HepG2 (cell line): ENCODE measurements around the gene SLC22A23. TPM values are rescaled to one million over a fixed set of nuclear protein-coding genes. Genes with fewer than 3 reads are reported as not detected.
A peak's percentile ranks its signal among the peaks of the same experiment; 100 is the strongest.

Experiments
- ARID3A ChIP-seq: IDR thresholded peaks from 2 replicates; pipeline ENCODE4 v1.6.1; 2012; ENCODE audit warnings: low read depth, low read length, improper control_type of control experiment
- CAMTA2 ChIP-seq: sonication (generic); formaldehyde crosslinking; IDR thresholded peaks from 2 replicates; pipeline ENCODE4 v1.4.0; 2020; ENCODE audit warnings: mild to moderate bottlenecking, missing genetic modification reagents, borderline replicate concordance
- ETV5 ChIP-seq: IDR thresholded peaks from 2 replicates; pipeline ENCODE4 v1.6.1; 2018; ENCODE audit warnings: missing biosample characterization, missing genetic modification reagents, inconsistent platforms, borderline replicate concordance
- HOXA5 ChIP-seq: sonication (generic); formaldehyde crosslinking; IDR thresholded peaks from 2 replicates; pipeline ENCODE4 v1.4.0; 2020; ENCODE audit warnings: missing genetic modification reagents
- IRX3 ChIP-seq: sonication (generic); formaldehyde crosslinking; IDR thresholded peaks from 2 replicates; pipeline ENCODE4 v1.8.1; 2023; ENCODE audit warnings: mild to moderate bottlenecking, low read depth, missing genetic modification reagents, borderline replicate concordance
- NONO ChIP-seq, 2 experiments: fragments of 450-650 bp in 1 of 2; sonication (generic) in 1 of 2; formaldehyde crosslinking in 1 of 2; IDR thresholded peaks in 1 of 2; conservative IDR thresholded peaks in 1 of 2; 2 replicates each; pipeline versions ENCODE4 v1.6.1 to v1.8.0; 2017 to 2022; ENCODE audit warnings: mild to moderate bottlenecking in 1 of 2, missing genetic modification reagents in 1 of 2, moderate library complexity in 1 of 2
- NR2F1 ChIP-seq, 2 experiments: fragments of 450-650 bp in 1 of 2; formaldehyde crosslinking in 1 of 2; IDR thresholded peaks; 2 replicates each; pipeline versions ENCODE4 v1.5.0 to v1.6.1; 2016 to 2020; ENCODE audit warnings: mild to moderate bottlenecking in 1 of 2, missing compliant biosample characterization in 1 of 2, missing genetic modification reagents in 1 of 2, moderate library complexity in 1 of 2
- SMC3 ChIP-seq: IDR thresholded peaks from 2 replicates; pipeline ENCODE4 v1.6.1; 2011; ENCODE audit warnings: low read length, improper control_type of control experiment
- SOX6 ChIP-seq, 2 experiments: fragments of 450-650 bp in 1 of 2; sonication (generic) in 1 of 2; formaldehyde crosslinking in 1 of 2; IDR thresholded peaks; 2 replicates each; pipeline versions ENCODE4 v1.4.0 to v1.6.1; 2017 to 2020; ENCODE audit warnings: antibody characterized with exemption in 1 of 2, mild to moderate bottlenecking in 1 of 2, missing genetic modification reagents in 1 of 2
- SRSF4 ChIP-seq: fragments of 200-400 bp; formaldehyde crosslinking; IDR thresholded peaks from one replicate; pipeline ENCODE4 v1.6.1; 2018; ENCODE audit warnings: mild to moderate bottlenecking, low read depth, low read length, moderate library complexity; ENCODE audit not compliant: poor library complexity, severe bottlenecking
- SRSF9 ChIP-seq: fragments of 200-400 bp; formaldehyde crosslinking; IDR thresholded peaks from 2 replicates; pipeline ENCODE4 v1.6.1; 2018; ENCODE audit warnings: borderline replicate concordance, mild to moderate bottlenecking, low read depth, low read length; ENCODE audit not compliant: insufficient read depth, poor library complexity, severe bottlenecking
- TEAD3 ChIP-seq: optimal IDR thresholded peaks from 2 replicates; pipeline ENCODE3; 2016; ENCODE audit warnings: borderline replicate concordance
- THAP8 ChIP-seq: sonication (generic); formaldehyde crosslinking; IDR thresholded peaks from 2 replicates; pipeline ENCODE4 v1.5.1; 2020; ENCODE audit warnings: missing genetic modification reagents, mild to moderate bottlenecking, borderline replicate concordance
- ZFYVE20 ChIP-seq: sonication (generic); formaldehyde crosslinking; IDR thresholded peaks from 2 replicates; pipeline ENCODE4 v1.8.0; 2023; ENCODE audit warnings: low read depth, mild to moderate bottlenecking, moderate library complexity, missing genetic modification reagents, borderline replicate concordance
- ZNF12 ChIP-seq: sonication (generic); formaldehyde crosslinking; IDR thresholded peaks from 2 replicates; pipeline ENCODE4 v1.5.0; 2020; ENCODE audit warnings: missing genetic modification reagents
- ZNF451 ChIP-seq: sonication (generic); formaldehyde crosslinking; IDR thresholded peaks from 2 replicates; pipeline ENCODE4 v1.5.0; 2020; ENCODE audit warnings: mild to moderate bottlenecking, missing genetic modification reagents
- ZNF629 ChIP-seq: sonication (generic); formaldehyde crosslinking; conservative IDR thresholded peaks from 2 replicates; pipeline ENCODE4 v1.5.0; 2020; ENCODE audit warnings: missing genetic modification reagents
- ZNF75D ChIP-seq: sonication (generic); formaldehyde crosslinking; IDR thresholded peaks from 2 replicates; pipeline ENCODE4 v1.8.1; 2023; ENCODE audit warnings: missing genetic modification reagents, mild to moderate bottlenecking, borderline replicate concordance
- ZNF770 ChIP-seq: sonication (generic); formaldehyde crosslinking; IDR thresholded peaks from 2 replicates; pipeline ENCODE4 v1.5.0; 2020; ENCODE audit warnings: mild to moderate bottlenecking, missing genetic modification reagents
- ZSCAN25 ChIP-seq: sonication (generic); formaldehyde crosslinking; IDR thresholded peaks from 2 replicates; pipeline ENCODE4 v1.8.0; 2022; ENCODE audit warnings: mild to moderate bottlenecking, missing genetic modification reagents
- ZSCAN9 ChIP-seq: IDR thresholded peaks from 2 replicates; pipeline ENCODE4 v1.6.1; 2016; ENCODE audit warnings: borderline replicate concordance
- polyA plus RNA-seq, 8 experiments: library from polyadenylated mRNA; depleted of rRNA in 3 of 8; stranded (reverse) in 7 of 8; unstranded in 1 of 8; fragments of >200 nt; fragmentation: Illumina TruSeq in 4 of 8; extraction: Trizol in 4 of 8; gene quantifications; 2 replicates each; pipeline versions ENCODE4 v1.2.1 to v1.2.3, GENCODE V29; 2011 to 2016; ENCODE audit warnings: low read depth in 4 of 8, missing spikeins in 1 of 8, mixed read lengths in 1 of 8; ENCODE audit not compliant: insufficient read depth in 1 of 8
- total RNA-seq, 5 experiments: library from RNA; depleted of rRNA; stranded (reverse); fragments of >200 nt; fragmentation: Illumina TruSeq; extraction: Trizol; gene quantifications; 2 replicates each; pipeline ENCODE4 v1.2.3, GENCODE V29; 2016; ENCODE audit warnings: low read depth in 1 of 5
- TF ChIP-seq, protein P1 (sequence below): sonication (generic); formaldehyde crosslinking; IDR thresholded peaks from 2 replicates; pipeline ENCODE4 v1.4.0; 2020; ENCODE audit warnings: missing genetic modification reagents

The SLC22A23 gene
- total and polyA plus RNA-seq, 2 of the 13 experiments (the other 11 are each of a cell fraction or from before 2014, with no cell fraction given) = 11.8 to 17.5 TPM

DNA sequence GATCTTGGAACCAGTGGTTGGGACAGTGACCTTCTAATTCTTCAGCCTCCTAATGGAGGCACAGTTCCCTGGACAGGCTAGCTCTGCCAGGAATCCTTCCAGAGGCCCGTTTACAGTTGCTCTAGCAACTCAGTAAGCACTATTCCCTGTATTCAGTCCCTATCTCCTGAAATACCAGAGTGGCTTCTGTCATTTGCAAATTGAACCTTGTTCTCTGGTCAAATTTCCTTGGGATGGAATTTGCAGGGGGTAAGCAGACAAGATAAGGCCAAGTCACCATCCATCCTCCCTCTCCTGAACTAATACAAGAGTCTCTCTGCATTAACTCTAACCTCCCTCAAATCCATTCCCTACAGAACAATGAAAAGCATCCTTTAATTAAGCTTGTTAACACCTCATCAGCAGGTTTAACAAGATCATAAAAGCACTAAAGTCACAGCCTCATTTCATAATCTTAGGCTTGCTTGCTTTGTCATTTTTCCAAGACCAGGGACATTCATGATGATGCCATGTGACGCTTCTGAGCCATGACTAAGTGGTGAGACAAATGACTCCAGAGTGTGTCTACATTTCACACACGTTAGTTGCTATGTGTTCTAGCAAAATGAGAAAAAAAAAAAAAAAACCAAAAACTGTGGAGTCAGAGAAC lies 37.1 kb downstream of the SLC22A23 start (continued):
- TF ChIP-seq ZNF75D (no peak), SOX6 (IDR thresholded peaks at IDR 0.05) (no peak), SOX6 (CRISPR knock-in tag; IDR thresholded peaks at IDR 0.05) (peak; percentile 75), CAMTA2 (CRISPR knock-in tag) (0 out of 2 replicates have a peak, but pooled peaks have one; percentile 35), ZNF12 (CRISPR knock-in tag) (no peak), NR2F1 (CRISPR knock-in tag; IDR thresholded peaks at IDR 0.05) (no peak), ZNF629 (CRISPR knock-in tag) (peak; percentile 30; the same call in 1 of the 2 replicates), NONO (IDR thresholded peaks at IDR 0.05) (no peak), NONO (CRISPR knock-in tag; conservative IDR thresholded peaks at IDR 0.05) (peak; percentile 32; the same call in 1 of the 2 replicates), ZNF451 (CRISPR knock-in tag) (no peak), ZSCAN9 (CRISPR knock-in tag) (peak; percentile 68; the same call in 1 of the 2 replicates), ZNF770 (CRISPR knock-in tag) (peak; percentile 97), SRSF4 (no peak), ETV5 (CRISPR knock-in tag) (0 out of 2 replicates have a peak, but pooled peaks have one; percentile 20), ZSCAN25 (CRISPR knock-in tag) (peak; percentile 85), THAP8 (CRISPR knock-in tag) (no peak), TEAD3 (peak; percentile 86), ARID3A (peak; percentile 34; the same call in 1 of the 2 replicates), IRX3 (CRISPR knock-in tag) (no peak), HOXA5 (CRISPR knock-in tag) (peak; percentile 71; the same call in 1 of the 2 replicates), SMC3 (0 out of 2 replicates have a peak, but pooled peaks have one; percentile 2), SRSF9 (no peak), ZFYVE20 (CRISPR knock-in tag) (no peak)
- TF ChIP-seq, protein P1, sequence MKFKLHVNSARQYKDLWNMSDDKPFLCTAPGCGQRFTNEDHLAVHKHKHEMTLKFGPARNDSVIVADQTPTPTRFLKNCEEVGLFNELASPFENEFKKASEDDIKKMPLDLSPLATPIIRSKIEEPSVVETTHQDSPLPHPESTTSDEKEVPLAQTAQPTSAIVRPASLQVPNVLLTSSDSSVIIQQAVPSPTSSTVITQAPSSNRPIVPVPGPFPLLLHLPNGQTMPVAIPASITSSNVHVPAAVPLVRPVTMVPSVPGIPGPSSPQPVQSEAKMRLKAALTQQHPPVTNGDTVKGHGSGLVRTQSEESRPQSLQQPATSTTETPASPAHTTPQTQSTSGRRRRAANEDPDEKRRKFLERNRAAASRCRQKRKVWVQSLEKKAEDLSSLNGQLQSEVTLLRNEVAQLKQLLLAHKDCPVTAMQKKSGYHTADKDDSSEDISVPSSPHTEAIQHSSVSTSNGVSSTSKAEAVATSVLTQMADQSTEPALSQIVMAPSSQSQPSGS (CRISPR knock-in tag) = 0 out of 2 replicates have a peak, but pooled peaks have one; percentile 14
